Esophagus muscularis mucosa (tissue), 4 donors: ENCODE data around the gene CDH22.

ENCODE experiments used
- EP300 ChIP-seq: sonication (generic); formaldehyde crosslinking; IDR thresholded peaks from one replicate; pipeline ENCODE4 v1.6.1; 2017; ENCODE audit warnings: antibody characterized with exemption
- POLR2AphosphoS5 ChIP-seq, 2 donors: sonication (generic); formaldehyde crosslinking; IDR thresholded peaks; one replicate each; pipeline ENCODE4 v1.6.1; 2017; ENCODE audit warnings: antibody characterized with exemption in 2 of 2
- TF ChIP-seq, protein P1 (sequence below), 3 experiments: fragments of 200-600 bp in 2 of 3; fragments of 450-650 bp in 1 of 3; sonication (generic) in 2 of 3; IDR thresholded peaks; one replicate each; pipeline ENCODE4 v1.5.1; 2017 to 2019; ENCODE audit warnings: antibody characterized with exemption in 3 of 3, mild to moderate bottlenecking in 2 of 3, moderate library complexity in 1 of 3

GRCh38 chr20:46176739-46177378 is 131.4 kb downstream of the CDH22 start:
- TF ChIP-seq, protein P1, sequence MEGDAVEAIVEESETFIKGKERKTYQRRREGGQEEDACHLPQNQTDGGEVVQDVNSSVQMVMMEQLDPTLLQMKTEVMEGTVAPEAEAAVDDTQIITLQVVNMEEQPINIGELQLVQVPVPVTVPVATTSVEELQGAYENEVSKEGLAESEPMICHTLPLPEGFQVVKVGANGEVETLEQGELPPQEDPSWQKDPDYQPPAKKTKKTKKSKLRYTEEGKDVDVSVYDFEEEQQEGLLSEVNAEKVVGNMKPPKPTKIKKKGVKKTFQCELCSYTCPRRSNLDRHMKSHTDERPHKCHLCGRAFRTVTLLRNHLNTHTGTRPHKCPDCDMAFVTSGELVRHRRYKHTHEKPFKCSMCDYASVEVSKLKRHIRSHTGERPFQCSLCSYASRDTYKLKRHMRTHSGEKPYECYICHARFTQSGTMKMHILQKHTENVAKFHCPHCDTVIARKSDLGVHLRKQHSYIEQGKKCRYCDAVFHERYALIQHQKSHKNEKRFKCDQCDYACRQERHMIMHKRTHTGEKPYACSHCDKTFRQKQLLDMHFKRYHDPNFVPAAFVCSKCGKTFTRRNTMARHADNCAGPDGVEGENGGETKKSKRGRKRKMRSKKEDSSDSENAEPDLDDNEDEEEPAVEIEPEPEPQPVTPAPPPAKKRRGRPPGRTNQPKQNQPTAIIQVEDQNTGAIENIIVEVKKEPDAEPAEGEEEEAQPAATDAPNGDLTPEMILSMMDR (IDR thresholded peaks at IDR 0.05) = no peak
- TF ChIP-seq POLR2AphosphoS5 (IDR thresholded peaks at IDR 0.05) (no peak), EP300 (no peak)
